GM23248 (cell line): ENCODE data around the gene SPATA3. TPM values are rescaled to one million over a fixed set of nuclear protein-coding genes. Genes with fewer than 3 reads are reported as not detected.

ENCODE experiments used
- DNase-seq: peaks from one replicate; pipeline ENCODE4 v3.0.0-alpha.2; 2015
- H2AFZ ChIP-seq: fragments of 200-600 bp; sonication (generic); 2 replicates; pipeline ENCODE4 v1.6.1; 2016; ENCODE audit warnings: antibody characterized with exemption
- H3F3A ChIP-seq: fragments of 200-600 bp; sonication (generic); 2 replicates; pipeline ENCODE4 v1.6.1; 2016; ENCODE audit warnings: mild to moderate bottlenecking, antibody characterized with exemption, mixed run types; ENCODE audit not compliant: insufficient read depth
- H3K27ac ChIP-seq: fragments of 200-600 bp; sonication (generic); 2 replicates; pipeline ENCODE4 v1.5.1; 2016; ENCODE audit warnings: mild to moderate bottlenecking
- H3K27me3 ChIP-seq: fragments of 200-600 bp; sonication (generic); replicated peaks from 2 replicates; pipeline ENCODE4 v1.6.1; 2016; ENCODE audit warnings: mild to moderate bottlenecking; ENCODE audit not compliant: insufficient read depth
- H3K36me3 ChIP-seq: fragments of 200-600 bp; sonication (generic); 2 replicates; pipeline ENCODE4 v1.6.1; 2016; ENCODE audit warnings: low read depth, mild to moderate bottlenecking
- H3K4me1 ChIP-seq: fragments of 200-600 bp; sonication (generic); 2 replicates; pipeline ENCODE4 v1.6.1; 2016; ENCODE audit warnings: mild to moderate bottlenecking; ENCODE audit not compliant: insufficient read depth
- H3K4me2 ChIP-seq: fragments of 200-600 bp; sonication (generic); one replicate; pipeline ENCODE4 v1.6.1; 2016; ENCODE audit warnings: mild to moderate bottlenecking; ENCODE audit not compliant: unreplicated experiment
- H3K4me3 ChIP-seq: fragments of 200-600 bp; sonication (generic); 2 replicates; pipeline ENCODE4 v1.5.1; 2016; ENCODE audit warnings: mild to moderate bottlenecking
- H3K79me2 ChIP-seq: fragments of 200-600 bp; sonication (generic); 2 replicates; pipeline ENCODE4 v1.6.1; 2016; ENCODE audit warnings: mild to moderate bottlenecking; ENCODE audit not compliant: insufficient read depth
- H3K9ac ChIP-seq: fragments of 200-600 bp; sonication (generic); 2 replicates; pipeline ENCODE4 v1.6.1; 2016; ENCODE audit warnings: mild to moderate bottlenecking
- H3K9me2 ChIP-seq: fragments of 200-600 bp; sonication (generic); 2 replicates; pipeline ENCODE4 v1.6.1; 2016; ENCODE audit warnings: mixed run types, mild to moderate bottlenecking, moderate library complexity; ENCODE audit not compliant: insufficient read depth
- H3K9me3 ChIP-seq: fragments of 200-600 bp; sonication (generic); one replicate; pipeline ENCODE4 v1.6.1; 2017; ENCODE audit warnings: low read depth
- H4K20me1 ChIP-seq: fragments of 200-600 bp; sonication (generic); 2 replicates; pipeline ENCODE4 v1.6.0; 2016; ENCODE audit not compliant: insufficient read depth
- EZH2 ChIP-seq: fragments of 200-600 bp; sonication (generic); IDR thresholded peaks from 2 replicates; pipeline ENCODE4 v1.6.1; 2018; ENCODE audit warnings: antibody characterized with exemption, mild to moderate bottlenecking; ENCODE audit not compliant: insufficient read depth, poor library complexity, severe bottlenecking
- EZH2phosphoT487 ChIP-seq: fragments of 200-600 bp; sonication (generic); IDR thresholded peaks from 2 replicates; pipeline ENCODE4 v1.6.1; 2018; ENCODE audit warnings: antibody characterized with exemption, moderate library complexity, mild to moderate bottlenecking, low read depth; ENCODE audit not compliant: insufficient read depth
- WGBS, 2 experiments: methylation state at CpG; one replicate each; pipeline ENCODE4 v1.1.6; 2015 to 2017; ENCODE audit warnings: low lambda C conversion rate in 2 of 2, low coverage in 1 of 2; ENCODE audit errors: missing lambda C conversion rate in 2 of 2; 5-methylcytosine and 5-hydroxymethylcytosine counted together
- in situ Hi-C: fragments of 300-500 bp; cut with MboI; formaldehyde crosslinking; loops from 2 replicates; pipeline ENCODE4 v1.15.0; 2020
- polyA plus RNA-seq: library from polyadenylated mRNA; unstranded; fragments of >200 nt; fragmentation: Nextera tagmentation; extraction: Ambion mirVana; gene quantifications from 2 replicates; pipeline ENCODE4 v1.2.1, GENCODE V29; 2016
- total RNA-seq: library from RNA; depleted of rRNA; stranded (reverse); fragments of >200 nt; shearing (Covaris generic); gene quantifications from 2 replicates; pipeline ENCODE4 v1.2.3, GENCODE V29; 2014

SPATA3 gene
- total and polyA plus RNA-seq, 2 experiments from 2014 or later: not detected

GRCh38 chr2:230976671-230977171 lies 19.2 kb upstream of the SPATA3 start:
- Histone ChIP-seq H2AFZ (no peak overlapping the region), H3K9me3 (no peaks in the 10 kb centered on the region), H3K36me3 (no peaks in the 10 kb centered on the region), H3K27ac (no peak overlapping the region), H4K20me1 (no peaks in the 10 kb centered on the region), H3K27me3 (peaks cover 12% of the 10 kb centered on the region; the same call in 1 of the 2 replicates), H3K4me2 (no peak overlapping the region), H3K4me3 (no peak overlapping the region), H3K9ac (no peak overlapping the region), H3K4me1 (no peaks in the 10 kb centered on the region; the same call in 1 of the 2 replicates), H3F3A (no peaks in the 10 kb centered on the region), H3K79me2 (no peaks in the 10 kb centered on the region), H3K9me2 (no peaks in the 10 kb centered on the region)
- no peak for DNase-seq
- TF ChIP-seq EZH2phosphoT487: no peak
- no peak for TF ChIP-seq EZH2
- 68 to 71% methylated on average over 6 of the region's 6 CpGs for WGBS, 2 experiments
- in situ Hi-C loops: no loop called here

- Histone ChIP-seq H3K4me1 (no peaks in the 10 kb centered on the region), H4K20me1 (no peaks in the 10 kb centered on the region), H3K27me3 (peaks cover 12% of the 10 kb centered on the region; the same call in 1 of the 2 replicates), H3K27ac (no peak overlapping the region), H3K79me2 (no peaks in the 10 kb centered on the region), H3K4me3 (no peak overlapping the region), H3K9me3 (no peaks in the 10 kb centered on the region), H3K9ac (no peak overlapping the region), H3K9me2 (no peaks in the 10 kb centered on the region), H3K4me2 (no peak overlapping the region), H3F3A (no peaks in the 10 kb centered on the region), H2AFZ (no peak overlapping the region), H3K36me3 (no peaks in the 10 kb centered on the region)
- DNase-seq: no peak
- in situ Hi-C loops: no loop called here
- no peak for TF ChIP-seq EZH2
- no peak for TF ChIP-seq EZH2phosphoT487
- WGBS, 2 experiments: 28 to 31% methylated on average over 1 of the region's 1 CpG
These were observed 15.5 kb upstream of the SPATA3 start for GRCh38 chr2:230980468-230980867.

GRCh38 chr2:230981704-230982103 lies 14.2 kb upstream of the SPATA3 start:
- Histone ChIP-seq H3K27ac (no peak overlapping the region), H3K4me2 (no peak overlapping the region), H3K4me3 (no peak overlapping the region), H3K9me3 (no peaks in the 10 kb centered on the region), H3K9ac (no peak overlapping the region), H3K9me2 (no peaks in the 10 kb centered on the region), H3K36me3 (no peaks in the 10 kb centered on the region), H4K20me1 (no peaks in the 10 kb centered on the region), H3K79me2 (no peaks in the 10 kb centered on the region), H3F3A (no peaks in the 10 kb centered on the region), H3K27me3 (peaks cover 13% of the 10 kb centered on the region; the same call in 1 of the 2 replicates), H3K4me1 (no peaks in the 10 kb centered on the region), H2AFZ (no peak overlapping the region)
- no peak for DNase-seq
- in situ Hi-C loops: no loop called here
- 69% methylated on average over 8 of the region's 8 CpGs for WGBS, 2 experiments
- TF ChIP-seq EZH2 (no peak), EZH2phosphoT487 (no peak)

GRCh38 chr2:230982126-230982525 lies 13.8 kb upstream of the SPATA3 start:
- Histone ChIP-seq H3K27me3 (peaks cover 13% of the 10 kb centered on the region; the same call in 1 of the 2 replicates), H3K9ac (no peak overlapping the region), H3K4me3 (no peak overlapping the region), H3K9me3 (no peaks in the 10 kb centered on the region), H4K20me1 (no peaks in the 10 kb centered on the region), H2AFZ (no peak overlapping the region), H3K9me2 (no peaks in the 10 kb centered on the region), H3K36me3 (no peaks in the 10 kb centered on the region), H3K4me1 (no peaks in the 10 kb centered on the region), H3K4me2 (no peak overlapping the region), H3K27ac (no peak overlapping the region), H3F3A (no peaks in the 10 kb centered on the region), H3K79me2 (no peaks in the 10 kb centered on the region)
- 52 to 63% methylated on average over 5 of the region's 5 CpGs for WGBS, 2 experiments
- no peak for DNase-seq
- no peak for TF ChIP-seq EZH2
- TF ChIP-seq EZH2phosphoT487: no peak
- in situ Hi-C loops: no loop called here
